GM12878 (cell line): ENCODE measurements around the gene THBD.

Source experiments
- CBFB ChIP-seq: IDR thresholded peaks from 2 replicates; pipeline ENCODE4 v1.6.1; 2016; ENCODE audit warnings: antibody characterized with exemption, low read depth
- EGR1 ChIP-seq, 2 experiments: IDR thresholded peaks; 1 replicate in 1 of 2; 2 replicates in 1 of 2; pipeline ENCODE4 v1.6.1; 2011 to 2012; ENCODE audit warnings: low read depth in 2 of 2, low read length in 2 of 2, borderline replicate concordance in 1 of 2, mild to moderate bottlenecking in 1 of 2, moderate library complexity in 1 of 2
- FOXM1 ChIP-seq: IDR thresholded peaks from 2 replicates; pipeline ENCODE4 v1.6.1; 2012; ENCODE audit warnings: low read depth, mild to moderate bottlenecking, inconsistent platforms, low read length, moderate library complexity
- HCFC1 ChIP-seq: fragments of 150-350 bp; IDR thresholded peaks from 2 replicates; pipeline ENCODE4 v1.6.1; 2014; ENCODE audit warnings: low read length
- JUND ChIP-seq: IDR thresholded peaks from 2 replicates; pipeline ENCODE4 v1.6.1; 2012; ENCODE audit warnings: low read depth, mild to moderate bottlenecking, low read length, improper control_type of control experiment, moderate library complexity
- MXI1 ChIP-seq: fragments of 150-350 bp; IDR thresholded peaks from 2 replicates; pipeline ENCODE4 v1.6.1; 2011; ENCODE audit warnings: low read depth, mild to moderate bottlenecking, inconsistent platforms, low read length, improper control_type of control experiment
- POLR2A ChIP-seq: IDR thresholded peaks from 2 replicates; pipeline ENCODE4 v1.6.1; 2011; ENCODE audit warnings: low read depth, mild to moderate bottlenecking, low read length
- RAD21 ChIP-seq: IDR thresholded peaks from 2 replicates; pipeline ENCODE4 v1.6.1; 2011; ENCODE audit warnings: mild to moderate bottlenecking, low read depth, low read length, moderate library complexity; ENCODE audit not compliant: insufficient read depth
- RFX5 ChIP-seq: IDR thresholded peaks from 2 replicates; pipeline ENCODE4 v1.6.1; 2011; ENCODE audit warnings: low read depth, low read length, improper control_type of control experiment
- TF ChIP-seq, protein P1 (sequence below): IDR thresholded peaks from 2 replicates; pipeline ENCODE4 v1.6.1; 2011; ENCODE audit warnings: borderline replicate concordance, low read depth, mild to moderate bottlenecking, moderate library complexity, mixed read lengths, low read length; ENCODE audit not compliant: insufficient read depth; ENCODE audit errors: extremely low read length
- TF ChIP-seq, protein P2 (sequence below): IDR thresholded peaks from 2 replicates; pipeline ENCODE4 v1.6.1; 2012; ENCODE audit warnings: mild to moderate bottlenecking, low read depth, low read length
- TF ChIP-seq, protein P3 (sequence below), 3 experiments: IDR thresholded peaks in 2 of 3; conservative IDR thresholded peaks in 1 of 3; 2 replicates each; pipeline ENCODE4 v1.5.1; 2011; ENCODE audit warnings: low read depth in 3 of 3, low read length in 3 of 3, mild to moderate bottlenecking in 3 of 3, control low read depth in 2 of 3, moderate library complexity in 2 of 3, inconsistent platforms in 1 of 3, mixed read lengths in 1 of 3; ENCODE audit not compliant: control insufficient read depth in 2 of 3, insufficient read depth in 1 of 3; ENCODE audit errors: extremely low read depth in 1 of 3

DNA sequence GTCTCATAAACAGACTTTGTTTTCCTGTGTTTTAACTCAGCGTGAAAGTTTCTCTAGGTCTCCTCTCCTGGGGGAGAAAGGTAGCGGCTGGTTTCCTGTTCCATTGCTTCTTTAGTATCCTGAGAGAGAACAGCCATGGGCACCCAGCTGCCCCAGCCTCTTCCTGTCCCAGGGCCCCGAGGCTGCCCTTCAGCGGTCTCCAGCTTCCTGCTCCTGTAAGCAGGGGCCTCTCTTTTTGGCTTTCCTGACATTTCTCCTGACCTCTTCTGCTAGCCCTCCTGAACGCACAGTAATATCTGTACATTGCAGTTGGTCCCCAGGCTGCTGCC, 16.8 kb downstream of the THBD start:
- no peak for TF ChIP-seq JUND
- TF ChIP-seq EGR1 (IDR thresholded peaks at IDR 0.05; ENCODE audit: borderline replicate concordance in 1 of 2, low read depth in 2 of 2, low read length in 2 of 2), result no peak
- TF ChIP-seq, protein P1, sequence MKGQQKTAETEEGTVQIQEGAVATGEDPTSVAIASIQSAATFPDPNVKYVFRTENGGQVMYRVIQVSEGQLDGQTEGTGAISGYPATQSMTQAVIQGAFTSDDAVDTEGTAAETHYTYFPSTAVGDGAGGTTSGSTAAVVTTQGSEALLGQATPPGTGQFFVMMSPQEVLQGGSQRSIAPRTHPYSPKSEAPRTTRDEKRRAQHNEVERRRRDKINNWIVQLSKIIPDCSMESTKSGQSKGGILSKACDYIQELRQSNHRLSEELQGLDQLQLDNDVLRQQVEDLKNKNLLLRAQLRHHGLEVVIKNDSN, result no peak
- TF ChIP-seq POLR2A, result no peak
- TF ChIP-seq MXI1, result no peak
- no peak for TF ChIP-seq FOXM1
- TF ChIP-seq, protein P2, sequence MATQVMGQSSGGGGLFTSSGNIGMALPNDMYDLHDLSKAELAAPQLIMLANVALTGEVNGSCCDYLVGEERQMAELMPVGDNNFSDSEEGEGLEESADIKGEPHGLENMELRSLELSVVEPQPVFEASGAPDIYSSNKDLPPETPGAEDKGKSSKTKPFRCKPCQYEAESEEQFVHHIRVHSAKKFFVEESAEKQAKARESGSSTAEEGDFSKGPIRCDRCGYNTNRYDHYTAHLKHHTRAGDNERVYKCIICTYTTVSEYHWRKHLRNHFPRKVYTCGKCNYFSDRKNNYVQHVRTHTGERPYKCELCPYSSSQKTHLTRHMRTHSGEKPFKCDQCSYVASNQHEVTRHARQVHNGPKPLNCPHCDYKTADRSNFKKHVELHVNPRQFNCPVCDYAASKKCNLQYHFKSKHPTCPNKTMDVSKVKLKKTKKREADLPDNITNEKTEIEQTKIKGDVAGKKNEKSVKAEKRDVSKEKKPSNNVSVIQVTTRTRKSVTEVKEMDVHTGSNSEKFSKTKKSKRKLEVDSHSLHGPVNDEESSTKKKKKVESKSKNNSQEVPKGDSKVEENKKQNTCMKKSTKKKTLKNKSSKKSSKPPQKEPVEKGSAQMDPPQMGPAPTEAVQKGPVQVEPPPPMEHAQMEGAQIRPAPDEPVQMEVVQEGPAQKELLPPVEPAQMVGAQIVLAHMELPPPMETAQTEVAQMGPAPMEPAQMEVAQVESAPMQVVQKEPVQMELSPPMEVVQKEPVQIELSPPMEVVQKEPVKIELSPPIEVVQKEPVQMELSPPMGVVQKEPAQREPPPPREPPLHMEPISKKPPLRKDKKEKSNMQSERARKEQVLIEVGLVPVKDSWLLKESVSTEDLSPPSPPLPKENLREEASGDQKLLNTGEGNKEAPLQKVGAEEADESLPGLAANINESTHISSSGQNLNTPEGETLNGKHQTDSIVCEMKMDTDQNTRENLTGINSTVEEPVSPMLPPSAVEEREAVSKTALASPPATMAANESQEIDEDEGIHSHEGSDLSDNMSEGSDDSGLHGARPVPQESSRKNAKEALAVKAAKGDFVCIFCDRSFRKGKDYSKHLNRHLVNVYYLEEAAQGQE, result no peak
- no peak for TF ChIP-seq RFX5
- no peak for TF ChIP-seq CBFB
- TF ChIP-seq RAD21, result no peak
- TF ChIP-seq, protein P3, sequence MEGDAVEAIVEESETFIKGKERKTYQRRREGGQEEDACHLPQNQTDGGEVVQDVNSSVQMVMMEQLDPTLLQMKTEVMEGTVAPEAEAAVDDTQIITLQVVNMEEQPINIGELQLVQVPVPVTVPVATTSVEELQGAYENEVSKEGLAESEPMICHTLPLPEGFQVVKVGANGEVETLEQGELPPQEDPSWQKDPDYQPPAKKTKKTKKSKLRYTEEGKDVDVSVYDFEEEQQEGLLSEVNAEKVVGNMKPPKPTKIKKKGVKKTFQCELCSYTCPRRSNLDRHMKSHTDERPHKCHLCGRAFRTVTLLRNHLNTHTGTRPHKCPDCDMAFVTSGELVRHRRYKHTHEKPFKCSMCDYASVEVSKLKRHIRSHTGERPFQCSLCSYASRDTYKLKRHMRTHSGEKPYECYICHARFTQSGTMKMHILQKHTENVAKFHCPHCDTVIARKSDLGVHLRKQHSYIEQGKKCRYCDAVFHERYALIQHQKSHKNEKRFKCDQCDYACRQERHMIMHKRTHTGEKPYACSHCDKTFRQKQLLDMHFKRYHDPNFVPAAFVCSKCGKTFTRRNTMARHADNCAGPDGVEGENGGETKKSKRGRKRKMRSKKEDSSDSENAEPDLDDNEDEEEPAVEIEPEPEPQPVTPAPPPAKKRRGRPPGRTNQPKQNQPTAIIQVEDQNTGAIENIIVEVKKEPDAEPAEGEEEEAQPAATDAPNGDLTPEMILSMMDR (IDR thresholded peaks at IDR 0.05 in 2 of 3, conservative IDR thresholded peaks at IDR 0.05 in 1 of 3; ENCODE audit: control insufficient read depth in 2 of 3, extremely low read depth in 1 of 3, insufficient read depth in 1 of 3, low read depth in 3 of 3, low read length in 3 of 3), result no peak
- TF ChIP-seq HCFC1, result no peak
